UCSD-AML1 (cell line): ENCODE data around the gene CHKA.
A peak's percentile ranks its signal among the peaks of the same experiment; 100 is the strongest.

ENCODE experiments used
- DNase-seq: peaks from one replicate; lab custom pipeline; 2025; ENCODE audit not compliant: unreplicated experiment; lab: John Stamatoyannopoulos, UW

CHKA gene

DNA sequence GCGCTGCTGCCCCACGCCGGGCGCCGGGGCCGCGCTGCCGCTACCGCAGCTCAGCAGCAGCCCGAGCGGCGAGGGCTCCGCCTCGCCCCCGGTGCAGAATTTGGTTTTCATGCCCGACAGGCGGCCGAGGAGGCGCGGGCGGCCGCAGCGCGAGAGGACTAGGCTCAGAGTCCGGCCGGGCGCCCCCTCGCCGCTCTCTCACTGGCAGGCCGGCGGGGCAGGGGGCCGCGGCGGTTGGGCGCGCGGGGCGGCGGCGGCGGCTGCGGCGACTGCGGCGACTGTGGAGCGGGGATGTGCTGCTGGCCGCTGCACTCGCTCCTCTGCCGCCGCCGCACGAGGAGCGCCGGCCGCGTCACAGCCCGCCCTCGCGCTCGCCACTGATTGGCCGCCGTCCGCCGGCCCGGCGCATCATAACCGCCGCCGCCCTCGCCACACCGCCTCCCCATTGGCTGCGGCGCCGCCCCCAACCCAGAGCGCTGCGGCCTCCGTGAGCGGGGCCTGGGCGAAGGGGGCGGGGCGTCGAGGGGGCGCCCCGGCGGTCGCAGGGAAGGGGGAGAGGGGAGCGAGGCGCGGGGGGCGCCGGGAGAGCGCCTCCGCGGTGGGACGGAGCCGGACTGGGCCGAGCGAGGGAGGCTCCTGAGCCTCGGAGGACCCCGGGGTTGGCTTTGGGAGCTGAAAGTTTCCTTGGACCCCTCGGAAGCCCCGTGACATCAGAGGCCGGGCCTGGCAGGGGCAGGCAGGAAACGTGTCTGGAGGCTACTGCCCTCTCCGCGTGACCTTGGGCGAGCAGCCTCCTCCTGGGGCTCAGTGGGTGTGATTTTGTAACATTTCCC lies at the start of gene CHKA:
TSS of gene CHKA (minus strand) at position 322 of the 833 bp plus-strand sequence. CDS start at position 111, 211 bp downstream.
- DNase-seq = peak; percentile 95

DNA sequence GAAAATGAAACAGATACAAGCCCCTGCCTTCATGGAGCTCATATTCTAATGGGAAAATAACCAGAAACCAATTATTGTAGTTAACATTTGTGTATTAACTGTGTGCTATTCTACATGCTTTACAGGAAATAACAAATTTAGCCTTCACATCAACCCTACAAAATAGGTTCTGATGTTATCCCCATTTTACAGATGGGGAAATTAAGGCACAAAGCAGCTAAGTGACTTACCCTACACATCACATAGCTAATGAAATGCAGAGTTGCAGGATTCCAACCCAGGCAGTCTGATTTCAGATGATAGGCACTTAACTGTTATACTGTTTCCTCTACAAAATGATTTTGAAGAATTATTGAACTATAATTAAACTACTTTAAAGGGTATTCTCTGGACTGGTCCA lies 48.3 kb upstream of the CHKA start:
- no peak for DNase-seq

DNA sequence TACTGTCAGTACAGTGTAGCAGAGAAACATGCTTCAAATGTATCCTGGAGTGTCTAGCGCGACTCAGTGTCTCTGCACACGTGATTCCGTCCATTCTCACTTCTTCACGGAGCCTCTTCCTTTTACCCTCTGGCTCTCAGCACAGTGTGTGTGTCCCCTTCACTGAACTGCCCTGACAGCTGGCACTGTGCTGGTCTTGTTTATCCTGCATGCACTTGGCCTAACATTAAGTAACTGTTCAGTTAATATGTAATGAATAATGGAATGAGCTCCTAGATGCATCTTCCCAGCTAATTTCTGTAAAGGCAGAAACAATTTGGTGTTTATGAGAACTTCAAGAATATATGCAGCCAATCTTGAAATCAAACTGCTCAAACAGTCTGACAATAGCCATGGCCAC lies 47.5 kb upstream of the CHKA start:
- DNase-seq = no peak

DNA sequence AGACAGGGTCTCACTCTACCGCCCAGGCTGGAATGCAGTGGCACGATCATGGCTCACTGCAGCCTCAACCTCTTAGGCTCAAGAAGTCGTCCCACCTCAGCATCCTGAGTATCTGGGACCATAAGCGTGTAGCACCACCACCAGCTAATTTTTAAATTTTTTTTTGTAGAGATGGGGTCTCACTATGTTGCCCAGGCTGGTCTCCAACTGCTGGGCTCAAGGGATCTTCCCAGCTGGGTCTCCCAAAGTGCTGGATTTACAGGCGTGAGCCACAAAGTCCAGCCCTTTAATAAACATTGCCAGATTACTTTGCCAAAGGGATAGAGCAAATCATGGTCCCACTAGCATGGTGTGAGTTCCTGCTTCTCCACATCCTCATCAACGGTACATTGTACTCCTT lies 46.3 kb upstream of the CHKA start:
- DNase-seq = no peak

DNA sequence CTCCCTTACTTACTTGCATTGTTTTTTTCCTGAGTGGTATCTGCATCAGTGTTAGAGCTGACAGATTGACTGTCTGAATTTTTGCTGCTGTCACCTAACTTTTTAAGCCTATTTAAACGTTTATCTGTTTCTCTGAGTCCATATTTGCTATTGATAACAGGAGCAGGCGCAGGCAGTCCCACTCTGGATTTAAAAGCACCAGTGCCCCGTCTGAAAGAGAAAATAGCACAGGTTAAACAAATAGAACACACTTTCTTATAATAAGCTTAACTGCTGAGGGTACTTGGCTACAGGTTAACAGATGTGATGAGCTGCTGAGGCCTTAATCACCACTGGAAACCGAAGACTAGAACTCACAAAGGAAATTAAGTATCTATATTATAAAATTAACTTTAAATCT lies 45.8 kb upstream of the CHKA start:
- DNase-seq = no peak

DNA sequence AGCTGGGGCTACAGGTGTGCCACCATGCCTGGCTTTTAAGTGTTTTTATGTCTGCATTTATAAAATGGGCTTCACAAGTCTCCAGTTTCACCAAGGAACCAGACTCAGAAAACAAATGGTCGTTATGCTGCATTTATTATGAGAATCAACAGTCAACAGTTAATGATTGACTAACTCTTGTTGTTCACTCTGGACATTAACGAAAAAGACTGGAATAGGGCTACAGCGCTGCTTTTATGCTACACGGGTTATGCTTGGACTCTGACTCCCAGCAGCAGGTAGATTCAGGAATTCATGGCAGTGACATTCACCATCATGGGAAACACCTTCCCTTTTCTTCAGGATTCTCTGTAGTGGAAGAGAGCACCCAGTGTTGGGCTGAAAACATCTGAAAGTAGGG lies 44.4 kb upstream of the CHKA start:
- no peak for DNase-seq

DNA sequence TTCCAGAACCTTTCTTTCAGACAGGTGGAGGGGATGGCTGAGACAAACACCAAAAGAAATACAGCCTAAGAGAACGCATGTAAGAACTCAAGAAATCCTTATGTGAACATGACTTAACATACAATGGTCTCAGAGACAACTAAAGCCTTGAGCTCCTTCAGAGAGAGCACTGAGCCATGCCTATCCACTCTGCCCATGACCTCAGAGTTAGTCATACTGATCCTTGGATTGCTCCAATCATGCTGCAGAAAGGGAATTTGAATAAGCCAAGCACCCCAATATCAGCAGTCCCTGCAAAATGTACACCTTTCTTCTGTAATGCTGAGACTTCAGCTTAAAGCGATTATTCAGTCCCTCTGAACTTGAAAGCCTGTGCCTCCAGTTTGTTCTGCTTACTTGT lies 43.2 kb upstream of the CHKA start:
- DNase-seq = no peak

DNA sequence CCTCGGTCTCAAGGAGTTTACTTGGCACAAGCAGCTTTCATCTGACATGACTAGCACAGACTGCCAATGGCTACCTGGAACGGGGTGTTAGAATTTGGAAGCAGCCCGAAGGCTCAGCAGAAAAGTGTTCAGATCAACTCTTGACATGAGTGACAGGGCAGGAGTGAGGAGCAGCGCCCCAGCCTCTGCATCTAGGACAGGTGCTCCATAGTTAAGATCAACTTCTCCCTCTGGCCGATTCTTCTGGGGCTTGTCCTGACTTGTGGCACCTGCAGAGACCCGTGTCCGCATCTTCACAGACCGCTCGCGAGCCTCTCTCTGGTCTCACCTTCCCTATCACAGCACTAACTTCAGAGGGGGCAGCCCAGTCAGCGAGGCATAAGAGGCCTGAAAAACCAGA lies 42.5 kb upstream of the CHKA start:
- no peak for DNase-seq

DNA sequence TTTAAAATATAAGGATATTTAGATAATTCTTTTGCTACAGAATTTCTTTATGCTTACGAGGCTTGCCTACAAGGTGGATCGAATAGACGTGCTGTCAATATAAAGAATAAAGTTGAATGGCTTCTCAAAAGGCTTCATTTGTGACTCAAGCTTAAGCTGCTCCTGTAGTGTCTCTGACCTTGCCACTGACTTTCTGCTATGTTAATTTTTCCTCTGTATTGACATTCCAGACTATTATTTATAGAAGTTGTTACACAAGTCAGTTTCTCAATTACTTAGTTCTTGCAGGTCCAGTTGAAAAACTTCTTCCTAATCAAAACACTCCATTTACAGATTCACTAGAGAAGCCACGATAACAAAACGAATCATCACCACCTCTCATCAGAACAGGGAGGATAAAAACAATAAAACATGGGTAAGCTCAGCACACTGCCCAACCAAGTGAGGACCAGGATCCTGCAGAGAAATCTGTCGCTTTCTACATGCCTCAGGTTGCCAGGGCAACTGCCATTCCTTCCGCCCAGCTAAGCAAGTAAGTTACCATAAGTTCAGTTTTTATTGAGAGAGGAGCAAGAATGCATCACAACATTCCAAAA lies 39.0 kb upstream of the CHKA start:
- no peak for DNase-seq

DNA sequence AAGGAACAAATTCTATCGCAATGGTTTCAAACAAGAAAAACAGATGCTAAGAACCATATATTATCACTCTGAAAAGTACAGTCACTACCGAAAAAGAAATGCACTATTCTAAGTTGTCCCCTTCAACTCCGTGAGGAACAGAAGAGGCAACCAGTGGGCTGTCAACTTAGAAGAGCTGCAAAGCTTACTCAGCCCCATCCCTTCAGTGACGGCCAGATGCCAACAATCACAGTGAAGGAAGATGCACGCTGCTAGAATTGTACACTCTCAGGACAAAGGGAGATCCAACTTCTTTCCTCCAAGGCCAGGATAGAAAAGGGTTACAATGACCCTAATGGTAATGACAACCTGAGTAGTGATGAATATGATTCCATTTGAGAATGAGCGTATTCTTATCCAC lies 38.5 kb upstream of the CHKA start:
- DNase-seq = no peak

DNA sequence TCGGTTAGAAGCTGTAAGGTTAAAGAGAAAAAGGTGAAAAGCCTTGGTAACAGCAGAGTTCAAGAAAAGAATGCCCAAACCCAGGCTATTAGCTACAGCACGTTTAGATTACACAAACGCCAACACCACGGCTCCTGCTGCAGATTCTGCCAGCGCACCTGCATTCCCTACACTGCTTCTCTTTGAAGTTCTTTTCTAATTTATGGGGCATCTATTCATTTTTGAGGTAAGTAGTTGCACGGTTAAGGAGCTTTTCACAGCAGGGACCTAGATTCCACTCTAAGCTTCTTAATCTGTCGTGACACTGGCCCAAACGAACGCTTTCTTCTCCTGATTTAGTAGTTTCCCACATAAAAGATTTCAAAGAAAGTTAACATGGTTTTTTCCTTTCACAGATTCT lies 38.0 kb upstream of the CHKA start:
- DNase-seq = no peak

DNA sequence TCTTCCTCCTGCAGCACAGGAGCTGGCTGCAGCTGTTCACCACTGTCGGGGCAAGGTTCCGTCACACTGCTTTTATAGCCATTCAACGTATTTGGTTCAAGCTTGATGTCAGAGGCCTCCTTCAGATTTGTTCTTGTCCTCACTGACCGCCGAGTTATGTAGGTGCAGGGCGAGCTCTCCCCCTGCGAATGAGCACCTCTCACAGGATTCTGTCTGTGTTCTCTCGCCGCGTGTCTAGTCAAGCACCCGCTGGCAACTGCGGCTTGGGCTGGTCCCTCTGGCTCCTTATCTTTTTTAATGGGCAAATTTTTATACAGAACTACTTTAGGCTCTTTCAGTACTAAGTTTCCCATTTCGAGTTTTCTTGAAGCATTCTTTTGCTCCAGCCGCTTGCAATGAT lies 37.4 kb upstream of the CHKA start:
- DNase-seq = no peak

DNA sequence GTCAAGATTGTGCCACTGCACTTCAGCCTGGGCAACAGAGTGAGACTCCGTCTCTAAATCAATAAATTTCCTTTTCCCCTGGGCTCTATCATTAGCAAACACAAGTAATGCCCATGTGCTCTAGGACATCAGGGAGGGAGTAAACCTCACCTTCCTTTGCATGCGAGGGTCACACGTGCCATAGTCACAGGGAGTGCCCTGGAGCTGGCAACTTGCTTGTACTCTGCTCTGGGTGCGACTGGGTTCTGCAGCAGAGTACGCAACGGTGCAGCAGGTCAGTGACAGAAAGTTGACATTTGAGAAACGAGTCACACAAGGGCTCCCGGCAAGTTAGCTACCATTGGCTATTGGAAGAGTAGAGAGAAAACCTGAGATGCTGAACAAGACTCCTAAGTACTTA lies 32.6 kb upstream of the CHKA start:
- no peak for DNase-seq

DNA sequence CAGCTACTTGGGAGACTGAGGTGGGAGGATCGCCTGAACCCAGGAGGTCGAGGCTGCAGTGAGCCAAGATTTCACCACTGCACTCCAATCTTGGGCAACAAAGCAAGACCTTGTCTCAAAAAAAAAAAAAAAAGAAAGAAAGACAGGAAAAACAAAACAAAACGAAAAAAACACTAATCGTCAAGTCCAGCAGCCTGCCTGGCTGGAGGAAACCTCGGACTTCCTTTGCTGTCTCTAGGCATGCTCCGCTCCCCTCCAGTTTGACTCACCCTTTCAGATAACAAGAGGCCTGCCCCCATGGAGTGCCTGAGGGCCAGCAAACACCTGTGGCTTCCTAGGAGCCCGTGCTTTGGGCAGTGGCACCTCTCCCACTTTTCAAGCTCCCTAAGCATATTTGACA lies 28.8 kb upstream of the CHKA start:
- peak; percentile 38 for DNase-seq

DNA sequence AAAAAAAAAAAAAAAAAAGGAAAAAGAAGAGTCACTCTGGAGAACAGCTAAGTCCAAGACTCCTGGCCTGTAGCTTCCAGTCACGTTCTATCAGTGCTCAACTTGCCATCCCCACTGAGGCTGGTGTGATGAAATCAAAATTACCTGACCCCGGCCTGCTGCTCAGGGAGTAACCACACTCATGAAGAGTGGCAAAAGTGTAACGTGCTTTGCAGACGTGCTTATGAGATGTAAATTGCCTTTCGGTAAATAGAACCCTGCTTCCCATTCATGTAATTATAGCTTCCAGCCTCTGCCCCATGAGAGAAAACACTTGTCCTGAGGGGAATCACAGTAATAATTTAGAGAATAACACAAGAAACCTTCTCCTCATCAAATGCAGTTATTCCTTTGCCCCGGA lies 28.2 kb upstream of the CHKA start:
- DNase-seq = no peak

DNA sequence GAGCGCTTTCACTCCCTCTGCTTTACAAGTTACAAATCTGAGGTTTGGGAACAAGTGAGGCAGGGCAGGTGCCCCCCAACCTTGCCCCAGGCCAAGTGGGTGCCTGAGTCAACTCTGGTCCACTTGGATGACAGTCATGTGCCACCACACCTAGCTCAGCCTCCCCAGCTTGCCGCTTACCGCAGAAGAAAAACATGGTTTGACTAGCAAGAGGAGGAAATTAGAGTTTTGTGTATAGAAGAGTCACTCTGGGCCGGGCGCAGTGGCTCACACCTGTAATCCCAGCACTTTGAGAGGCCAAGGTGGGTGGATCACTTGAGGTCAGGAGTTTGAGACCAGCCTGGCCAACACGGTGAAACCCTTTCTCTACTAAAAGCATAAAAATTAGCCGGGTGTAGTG lies 27.7 kb upstream of the CHKA start:
- no peak for DNase-seq

DNA sequence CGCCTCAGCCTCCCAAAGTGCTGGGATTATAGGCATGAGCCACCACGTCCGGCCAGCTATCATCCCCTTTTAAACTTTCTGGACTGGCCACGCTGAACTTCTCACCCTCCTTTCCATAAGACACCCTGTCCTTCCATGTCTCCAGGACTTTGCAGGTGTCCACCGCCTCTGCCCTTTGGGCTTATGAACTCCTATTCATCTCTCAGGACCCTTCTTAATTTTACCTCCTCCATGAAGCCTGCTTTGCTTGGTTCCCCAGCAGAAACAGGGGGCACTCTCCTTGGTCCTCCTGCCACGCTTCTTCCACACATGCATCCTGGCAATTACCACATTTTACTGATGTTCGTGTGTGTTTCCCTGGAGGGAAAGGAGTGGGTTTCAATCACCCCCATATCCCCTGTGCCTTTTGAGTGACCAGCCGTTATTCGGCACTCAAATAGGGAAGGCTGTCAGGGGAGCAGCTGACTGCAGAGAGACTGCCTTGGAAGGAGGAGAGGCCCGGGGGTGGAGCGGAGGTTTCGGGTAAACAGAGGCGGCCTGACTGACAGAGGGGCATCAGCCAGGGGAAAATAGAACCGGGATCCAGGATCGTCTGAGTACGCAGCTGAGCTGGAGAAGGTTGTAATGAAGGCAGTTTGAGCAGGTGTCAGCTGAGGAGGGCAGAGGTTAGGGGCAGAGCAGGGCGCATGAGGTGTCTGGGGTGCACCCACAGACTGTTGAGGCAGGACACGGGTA lies 27.1 kb upstream of the CHKA start:
- no peak for DNase-seq

DNA sequence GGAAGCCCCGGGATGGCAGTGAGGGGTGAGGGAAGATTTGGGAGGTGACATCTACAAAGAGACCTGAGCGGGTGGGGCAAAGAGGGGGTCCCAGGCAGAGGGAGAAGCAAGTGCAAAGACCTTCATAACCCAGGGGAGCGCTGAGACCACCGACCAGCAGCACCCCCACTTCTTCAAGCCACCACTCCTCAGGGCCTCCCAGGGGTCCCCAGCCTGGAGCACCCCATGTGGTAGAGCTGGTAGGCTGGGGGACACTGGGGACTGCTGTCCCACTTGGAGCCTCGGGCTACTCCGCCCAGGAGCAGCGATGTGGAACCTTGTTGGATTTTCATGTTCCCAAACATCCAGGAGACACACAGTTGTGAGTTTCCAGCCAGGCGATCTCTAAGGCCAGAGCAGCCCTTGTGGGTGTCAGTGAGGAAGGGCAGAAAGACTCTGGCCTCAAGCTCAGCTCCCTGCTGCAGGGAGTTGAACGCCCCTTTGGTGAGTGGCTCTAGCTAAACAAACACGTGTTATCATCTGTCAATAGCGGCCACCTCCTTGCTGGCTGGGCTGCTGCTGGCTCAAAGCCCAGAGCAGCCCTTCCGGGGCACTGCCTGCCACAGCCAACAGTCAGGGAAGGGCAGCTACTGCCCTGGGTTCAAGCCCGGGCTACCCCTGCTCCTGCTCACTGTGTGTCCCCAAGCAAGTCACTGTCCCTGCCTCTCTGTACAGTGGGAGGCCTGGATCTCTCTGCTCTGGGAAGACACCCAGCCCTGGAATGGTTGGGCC lies 25.7 kb upstream of the CHKA start:
- DNase-seq = peak; percentile 69

DNA sequence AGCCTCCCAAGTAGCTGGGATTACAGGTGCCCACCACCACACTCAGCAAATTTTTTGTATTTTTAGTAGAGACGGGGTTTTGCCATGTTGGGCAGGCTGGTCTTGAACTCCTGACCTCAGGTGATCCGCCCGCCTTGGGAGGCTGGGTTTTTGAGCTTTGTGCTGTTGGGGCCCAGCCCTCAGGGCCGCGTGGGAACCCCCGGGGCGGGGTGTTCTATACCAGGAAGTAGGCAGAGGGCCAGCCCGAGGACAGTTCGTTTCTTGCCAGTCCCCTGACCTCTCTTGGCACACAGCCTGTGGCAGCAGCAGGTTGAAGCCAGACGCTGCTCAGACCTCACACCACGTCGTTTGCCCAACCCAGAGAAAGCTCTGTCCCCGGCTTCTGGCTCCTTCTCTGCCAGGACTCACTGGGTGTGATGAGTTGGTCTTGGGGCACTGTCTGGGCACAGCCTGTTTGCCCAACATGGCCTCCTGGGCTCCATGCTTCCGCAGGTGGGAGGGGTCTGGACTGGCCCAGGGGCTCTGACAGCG lies 24.9 kb upstream of the CHKA start:
- no peak for DNase-seq

DNA sequence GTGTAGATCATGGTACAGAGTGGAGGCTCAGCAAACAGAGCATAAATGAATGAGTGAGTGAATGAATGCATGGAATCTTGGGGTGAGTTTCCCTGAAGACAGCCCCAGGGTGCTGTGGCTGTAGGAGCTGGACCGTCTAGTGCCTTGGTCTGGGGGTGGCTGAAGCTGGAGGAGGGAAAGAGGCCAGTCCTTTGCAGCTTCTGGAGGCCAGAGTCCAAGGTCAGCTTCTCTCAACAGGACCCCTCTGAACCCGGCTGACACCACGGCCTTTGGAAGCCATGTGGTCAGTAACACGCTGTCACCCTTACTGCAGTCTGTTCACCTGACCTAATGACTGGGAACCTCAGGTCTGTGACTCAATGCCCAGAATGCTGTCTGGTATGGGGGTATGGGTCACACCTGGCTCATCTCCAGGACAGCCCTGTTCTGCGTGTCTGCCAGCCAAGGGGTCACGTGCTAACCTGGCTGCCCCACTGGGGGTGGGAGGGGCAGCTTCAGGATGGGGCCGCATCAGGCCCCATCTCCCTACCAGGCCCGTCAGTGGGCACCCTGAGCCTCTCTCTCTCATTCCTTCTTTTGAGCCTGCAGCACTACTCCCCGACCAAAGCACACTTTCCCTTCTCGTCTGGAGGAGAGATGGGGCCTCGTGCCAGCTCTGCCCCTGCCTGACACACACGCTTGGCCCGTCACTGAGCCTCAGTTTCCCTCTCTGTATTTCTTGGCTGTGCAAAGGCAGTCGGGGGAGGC lies 24.1 kb upstream of the CHKA start:
- DNase-seq = no peak

DNA sequence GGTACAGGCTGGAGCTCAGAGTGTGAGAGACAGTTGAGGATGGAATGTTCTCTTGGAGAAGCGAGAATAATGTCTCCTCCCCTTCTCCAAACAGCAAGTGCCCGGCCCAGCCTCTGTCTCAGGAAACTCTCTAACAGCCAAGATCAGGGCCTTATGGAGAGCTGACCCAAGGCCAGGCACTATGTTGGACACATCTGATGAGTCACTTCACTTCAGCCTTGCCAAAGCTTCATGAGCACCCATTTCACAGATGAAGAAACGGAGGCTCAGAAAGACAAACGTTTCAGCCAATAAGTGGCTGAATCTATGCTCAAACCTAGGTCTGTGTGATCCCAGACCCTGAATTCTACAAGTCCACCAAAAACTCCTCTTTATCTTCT lies 22.1 kb upstream of the CHKA start:
- no peak for DNase-seq
